GM19452 (cell line): ENCODE data around the gene CRKL.
"Not testable (repeated sequence)": the region's sequence is repeated elsewhere in the genome, so short reads cannot be mapped to it uniquely, and the experiment has no call there.

Experiments used
- ATAC-seq: cut with Tn5 transposase; IDR thresholded peaks from one replicate; pipeline ENCODE4 v1.9.1; 2021; ENCODE audit not compliant: unreplicated experiment

The CRKL gene

DNA sequence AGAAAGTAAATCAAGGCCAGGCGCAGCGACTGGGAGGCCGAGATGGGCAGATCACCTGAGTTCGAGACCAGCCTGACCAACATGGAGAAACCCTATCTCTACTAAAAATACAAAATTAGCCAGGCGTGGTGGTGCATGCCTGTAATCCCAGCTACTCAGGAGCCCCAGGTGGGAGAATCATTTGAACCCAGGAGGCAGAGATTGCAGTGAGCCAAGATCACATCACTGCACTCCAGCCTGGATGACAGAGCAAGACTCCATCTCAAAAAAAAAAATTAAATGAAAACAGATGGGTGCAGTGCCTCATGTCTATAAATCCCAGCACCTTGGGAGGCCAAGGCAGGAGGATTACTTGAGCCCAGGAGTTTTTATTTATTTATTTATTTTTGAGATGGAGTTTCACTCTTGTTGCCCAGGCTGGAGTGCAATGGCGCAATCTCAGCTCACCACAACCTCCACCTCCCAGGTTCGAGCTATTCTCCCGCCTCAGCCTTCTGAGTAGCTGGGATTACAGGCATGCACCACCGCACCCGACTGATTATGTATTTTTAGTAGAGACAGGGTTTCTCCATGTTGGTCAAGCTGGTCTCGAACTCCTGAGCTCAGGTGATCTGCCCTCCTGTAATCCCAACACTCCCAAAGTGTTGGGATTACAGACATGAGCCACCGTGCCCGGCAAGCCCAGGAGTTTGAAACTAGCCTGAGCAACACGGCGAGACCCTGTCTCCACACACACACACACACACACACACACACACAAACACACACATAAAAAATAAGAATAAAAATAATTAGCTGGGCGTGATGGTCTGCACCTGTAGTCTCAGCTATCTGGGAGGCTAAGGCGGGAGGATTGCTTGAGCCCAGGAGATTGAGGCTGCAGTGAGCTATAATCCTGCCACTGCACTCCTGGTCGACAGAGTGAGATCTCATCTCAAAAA lies 15.8 kb upstream of the CRKL start:
- not testable (repeated sequence) for ATAC-seq

DNA sequence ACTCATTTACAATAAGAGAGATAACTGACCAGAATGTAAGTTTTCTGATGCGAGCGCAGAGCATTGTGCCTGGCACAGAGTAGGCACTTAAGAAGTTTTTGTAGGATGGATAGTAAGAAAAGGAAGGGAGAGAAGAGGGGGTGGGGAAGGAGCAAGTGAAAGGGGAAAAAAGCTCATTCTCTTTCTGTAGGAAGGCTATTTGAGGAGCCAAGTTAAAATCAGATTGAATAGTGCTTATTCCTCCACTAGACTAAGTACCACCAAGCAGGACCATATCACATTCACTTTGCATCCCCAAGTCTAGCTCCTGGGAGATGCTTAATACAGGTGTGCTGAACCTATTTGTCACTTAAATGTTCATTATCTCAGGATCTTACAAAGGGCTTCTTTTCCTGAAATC lies 14.1 kb upstream of the CRKL start:
- ATAC-seq: no peak

DNA sequence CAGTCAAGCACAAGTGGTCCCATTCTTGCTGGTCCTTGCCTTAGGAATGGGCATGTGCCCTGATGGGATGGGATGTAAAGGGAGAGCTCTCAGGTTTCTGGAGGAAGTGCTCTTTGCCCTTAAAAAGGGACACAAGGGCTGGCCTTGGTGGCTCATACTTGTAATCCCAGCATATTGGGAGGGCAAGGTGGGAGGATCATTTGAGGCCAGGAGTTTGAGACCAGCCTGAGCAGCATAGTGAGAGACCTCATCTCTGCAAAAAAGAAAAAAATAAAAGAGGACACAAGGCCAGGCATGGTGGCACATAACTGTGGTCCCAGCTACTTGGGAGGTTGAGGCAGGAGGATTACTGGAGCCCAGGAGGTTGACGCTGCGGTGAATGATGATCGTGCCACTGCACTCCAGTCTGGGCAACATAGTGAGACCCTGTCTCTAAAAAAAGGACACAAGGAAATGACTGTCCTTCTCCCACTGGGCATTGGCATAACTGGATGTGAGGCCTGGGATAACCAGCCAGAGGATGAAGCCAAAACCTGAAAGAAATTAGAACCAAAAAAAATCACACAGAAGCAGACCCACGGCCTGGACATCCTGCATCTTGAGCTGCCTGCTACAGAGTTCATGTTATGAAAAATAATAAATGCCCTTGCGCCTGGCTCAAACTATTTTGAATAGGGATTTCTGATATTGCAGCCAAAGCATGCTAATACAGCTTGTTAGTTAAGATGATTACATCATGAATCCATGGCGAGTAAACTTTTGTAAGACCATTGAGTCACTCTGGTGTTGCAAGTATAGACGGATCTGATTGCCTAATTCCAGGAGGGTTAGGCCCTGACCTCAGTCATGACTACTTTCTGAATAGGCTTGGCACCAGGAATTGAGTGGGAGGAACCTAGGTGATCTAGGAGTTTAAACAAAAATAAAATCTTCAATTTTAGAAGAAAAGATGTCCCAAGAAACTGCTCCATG lies 12.9 kb upstream of the CRKL start:
- no peak for ATAC-seq

DNA sequence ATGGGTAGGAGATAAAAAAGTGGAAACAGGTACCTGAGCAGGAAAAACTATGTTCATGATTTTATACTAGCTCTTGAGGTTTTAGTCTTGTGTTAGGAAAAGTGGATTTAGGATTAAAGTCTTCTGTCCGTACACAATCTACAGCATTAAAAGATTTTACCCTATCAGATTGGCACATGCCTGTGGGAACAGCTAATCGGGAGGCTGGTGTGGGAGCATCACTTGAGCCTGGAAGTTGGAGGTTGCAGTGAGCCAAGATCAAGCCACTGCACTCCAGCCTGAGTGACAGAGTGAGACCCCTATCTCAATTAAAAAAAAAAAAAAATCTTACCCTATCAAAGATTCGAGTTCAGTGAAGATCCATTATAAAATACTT lies 12.2 kb upstream of the CRKL start:
- ATAC-seq: no peak

DNA sequence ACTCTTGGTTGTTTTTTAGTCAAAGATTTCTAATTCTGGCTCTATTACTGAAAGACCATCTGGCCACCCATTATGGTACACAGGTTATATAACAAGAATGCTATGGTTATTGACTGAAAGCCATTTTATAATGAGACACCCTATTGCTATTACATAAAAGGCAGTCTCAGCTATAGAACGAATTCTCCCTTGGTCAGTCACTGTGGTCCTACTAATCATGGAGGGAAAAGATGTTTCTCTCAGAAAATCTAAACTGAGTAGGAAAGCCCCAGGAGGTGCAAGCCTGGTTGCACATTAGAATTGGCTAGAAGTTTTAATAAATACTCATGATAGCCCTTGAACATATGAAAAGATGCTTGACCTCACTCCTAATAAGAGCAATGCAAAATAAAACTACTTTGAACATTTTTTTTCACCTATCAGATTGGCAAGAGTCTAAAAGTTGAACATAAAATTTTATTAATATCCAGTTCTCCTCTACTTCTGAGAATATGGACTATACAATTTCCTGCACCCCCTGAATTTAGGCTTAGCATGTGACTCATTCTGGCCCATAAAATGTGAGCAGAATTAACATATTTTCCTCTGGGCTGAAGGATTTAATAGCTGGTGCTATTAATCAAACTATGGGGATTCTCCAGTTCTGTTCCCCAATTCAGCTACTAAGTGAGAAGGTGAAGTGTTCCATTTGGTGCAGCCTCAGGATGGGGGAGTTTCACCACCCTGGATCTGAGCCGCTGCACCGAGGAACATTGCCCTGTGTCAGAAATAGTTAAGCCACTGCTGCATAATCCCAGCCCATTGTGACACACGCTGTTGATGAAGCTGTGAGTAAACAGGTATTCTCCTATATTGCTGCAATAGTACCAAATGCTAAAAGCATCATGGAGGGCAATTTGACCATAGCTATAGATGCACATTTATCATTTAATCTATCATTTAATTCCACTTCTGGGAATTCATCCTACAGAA lies 11.5 kb upstream of the CRKL start:
- no peak for ATAC-seq

DNA sequence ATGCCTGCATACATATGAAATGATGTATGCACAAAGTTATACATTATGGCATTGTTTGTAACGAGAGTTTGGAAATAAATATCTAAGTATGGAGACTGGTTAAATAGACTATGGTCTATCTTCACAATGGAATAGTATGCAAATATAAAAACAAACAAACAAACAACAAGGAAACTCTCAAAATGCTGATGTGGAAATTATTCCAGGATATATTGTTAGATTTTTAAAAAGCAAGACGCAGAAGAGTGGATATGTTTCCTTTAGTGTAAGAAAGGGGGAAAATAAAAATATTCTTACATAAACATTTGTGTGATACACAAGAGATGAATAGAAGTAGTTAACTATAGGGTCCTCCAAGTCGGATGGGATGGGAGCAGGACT lies 10.8 kb upstream of the CRKL start:
- no peak for ATAC-seq

- not testable (repeated sequence) for ATAC-seq
Measured at GRCh38 chr22:20908717-20909116, 8.5 kb upstream of the CRKL start.

DNA sequence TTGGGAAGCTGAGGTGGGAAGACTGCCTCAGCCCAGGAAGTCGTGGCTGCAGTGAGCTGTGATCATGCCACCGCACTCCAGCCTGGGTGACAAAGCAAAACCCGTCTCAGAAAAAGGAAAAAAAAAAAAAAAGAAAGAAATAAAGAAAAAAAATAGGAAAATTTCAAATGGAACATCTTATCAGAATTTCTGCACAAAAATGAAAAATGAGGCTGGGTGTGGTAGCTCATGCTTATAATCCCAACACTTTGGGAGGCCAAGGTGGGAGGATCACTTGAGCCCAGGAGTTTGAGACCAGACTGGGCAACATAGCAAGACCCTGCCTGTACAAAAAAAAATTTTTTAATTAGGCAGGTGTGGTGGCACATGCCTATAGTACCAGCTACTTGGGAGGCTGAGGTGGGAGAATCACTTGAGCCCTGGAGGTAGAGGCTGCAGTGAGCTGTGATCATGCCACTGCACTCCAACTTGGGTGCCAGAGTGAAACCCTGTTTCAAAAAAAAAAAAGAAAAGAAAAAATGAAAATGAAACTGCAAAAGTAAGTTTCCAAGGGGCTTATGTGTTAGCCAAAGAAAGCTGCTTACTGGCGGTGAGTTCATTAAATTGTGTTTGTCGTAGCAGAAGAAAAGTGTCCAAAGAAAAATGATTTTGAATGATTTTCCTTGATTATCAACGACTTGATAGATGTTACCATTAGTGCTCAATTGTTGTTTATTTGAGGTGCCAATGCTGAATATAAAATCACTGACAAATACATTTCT lies 7.5 kb upstream of the CRKL start:
- ATAC-seq: no peak

DNA sequence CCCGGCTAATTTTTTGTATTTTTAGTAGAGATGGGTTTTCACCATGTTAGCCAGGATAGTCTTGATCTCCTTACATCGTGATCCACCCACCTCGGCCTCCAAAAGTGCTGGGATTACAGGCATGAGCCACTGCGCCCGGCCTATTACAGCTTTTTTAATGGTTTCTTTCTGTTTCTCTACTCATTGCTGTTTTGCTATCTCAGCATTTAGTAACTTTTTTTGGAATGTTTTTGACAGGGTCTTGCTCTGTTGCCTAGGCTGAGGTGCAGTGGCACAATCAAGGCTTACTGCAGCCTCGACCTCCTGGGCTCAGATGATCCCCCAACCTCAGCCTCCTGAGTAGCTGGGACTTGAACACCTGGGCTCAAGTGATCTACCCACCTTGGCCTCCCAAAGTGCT lies 4.7 kb upstream of the CRKL start:
- ATAC-seq: no peak

- ATAC-seq: no peak
Measured at GRCh38 chr22:20918663-20919218, 1.5 kb downstream of the CRKL start.

DNA sequence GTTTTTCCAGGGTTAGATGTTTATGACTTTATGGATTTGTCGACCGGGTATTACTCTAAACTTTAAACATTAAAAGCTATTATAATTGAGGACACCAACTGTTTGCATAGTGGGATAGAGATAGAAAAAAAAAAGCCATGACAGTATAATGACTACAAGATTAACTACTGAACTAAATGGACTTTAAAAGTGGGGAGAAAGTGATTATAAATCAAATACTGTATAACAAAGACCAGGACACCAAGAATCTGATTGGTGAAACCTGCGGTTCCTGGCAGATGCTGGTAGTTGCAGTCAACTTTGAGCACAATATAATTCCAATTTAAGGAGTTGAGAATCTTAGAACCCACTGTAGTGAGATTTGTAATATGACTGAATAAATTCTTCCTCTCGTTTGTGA lies 2.5 kb downstream of the CRKL start:
- ATAC-seq: no peak

- ATAC-seq: no peak
Measured at GRCh38 chr22:20920881-20921203, 3.6 kb downstream of the CRKL start.

- no peak for ATAC-seq
Measured at GRCh38 chr22:20922141-20922751, 5.0 kb downstream of the CRKL start.

- ATAC-seq: no peak
Measured at GRCh38 chr22:20926243-20926642, 9.0 kb downstream of the CRKL start.

GRCh38 chr22:20927940-20928572 lies 10.8 kb downstream of the CRKL start:
- no peak for ATAC-seq

DNA sequence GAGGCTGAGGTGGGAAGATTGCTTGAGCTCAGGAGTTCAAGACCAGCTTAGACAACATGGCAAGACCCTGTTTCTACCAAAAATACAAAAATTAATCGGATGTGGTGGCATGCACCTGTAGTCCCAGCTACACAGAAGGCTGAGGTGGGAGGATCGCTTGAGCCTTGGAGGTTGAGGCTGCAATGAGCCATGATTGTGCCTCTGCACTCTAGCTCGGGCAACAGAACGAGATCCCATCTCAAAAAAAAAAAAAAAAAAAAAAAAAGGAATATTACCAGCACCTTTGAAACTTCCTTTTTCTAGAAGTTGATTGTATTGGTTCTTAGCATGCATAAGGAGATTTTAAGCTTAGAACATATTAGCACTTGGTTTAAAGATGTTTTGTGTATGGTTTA lies 11.4 kb downstream of the CRKL start:
- no peak for ATAC-seq

DNA sequence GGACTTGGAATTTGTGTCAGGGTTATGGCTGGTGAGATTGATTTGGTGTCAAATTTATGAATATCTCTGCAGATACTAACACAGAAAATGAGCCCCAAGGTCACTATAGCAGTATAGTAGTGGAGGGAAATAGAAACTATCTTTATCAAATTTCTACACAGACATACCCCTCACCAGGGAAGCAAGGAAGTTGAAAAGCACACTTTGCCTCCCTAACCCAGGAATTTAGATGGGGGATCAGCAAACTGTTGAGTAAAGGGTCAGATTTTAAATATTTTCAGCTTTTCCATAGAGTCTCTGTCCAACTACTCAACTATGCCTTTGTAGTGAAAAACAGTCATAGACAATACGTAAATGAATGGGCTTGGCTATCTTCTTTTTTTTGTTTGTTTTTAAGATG lies 12.8 kb downstream of the CRKL start:
- no peak for ATAC-seq

- not testable (repeated sequence) for ATAC-seq
Measured at GRCh38 chr22:20930435-20930834, 13.2 kb downstream of the CRKL start.

DNA sequence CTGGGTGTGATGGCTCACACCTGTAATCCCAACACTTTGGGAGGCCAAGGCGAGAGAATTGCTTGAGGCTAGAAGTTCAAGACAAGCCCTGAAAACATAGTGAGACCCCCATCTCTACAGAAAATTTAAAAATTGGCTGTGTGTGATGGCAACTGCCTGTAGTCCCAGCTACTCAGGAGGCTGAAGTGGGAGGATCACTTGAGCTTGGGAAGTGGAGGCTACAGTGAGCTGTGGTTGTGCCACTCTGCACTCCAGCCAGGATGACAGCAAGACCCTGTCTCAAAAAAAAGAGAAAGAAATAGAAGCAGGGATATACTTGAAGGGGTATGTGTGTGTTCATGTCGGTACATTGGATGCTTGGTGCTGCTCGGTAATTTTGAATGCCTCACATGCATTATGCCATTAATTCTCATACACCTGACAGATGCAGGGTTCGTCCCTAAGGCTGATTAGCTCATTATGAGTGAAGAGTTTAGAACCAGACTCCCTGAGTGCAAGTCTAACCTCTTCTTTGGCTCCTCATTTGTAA lies 14.0 kb downstream of the CRKL start:
- no peak for ATAC-seq
